GM18861 (cell line): ENCODE results near the gene CTNND2.

Source experiments
- ATAC-seq: cut with Tn5 transposase; IDR thresholded peaks from one replicate; pipeline ENCODE4 v1.9.1; 2021; ENCODE audit not compliant: unreplicated experiment

CTNND2 gene

DNA sequence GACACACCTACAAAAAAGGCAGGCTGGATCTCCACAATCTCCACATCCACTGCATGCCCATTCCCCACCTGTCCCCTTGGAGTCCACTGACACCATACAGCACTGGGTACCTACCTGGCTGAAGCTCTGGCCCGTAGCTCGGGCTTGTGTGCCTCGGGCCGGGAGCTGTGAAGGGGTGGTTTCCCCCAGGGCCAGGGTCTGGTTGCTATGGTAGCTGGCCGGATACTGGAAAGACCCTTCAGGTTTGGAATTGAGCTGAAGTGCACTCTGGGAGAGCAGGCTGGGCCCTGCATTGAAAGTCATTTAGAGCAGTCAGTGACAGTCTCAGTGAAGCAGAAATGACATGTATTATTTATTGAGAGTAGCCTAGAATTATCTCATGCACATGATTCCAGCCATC, 507.3 kb downstream of the CTNND2 start:
- no peak for ATAC-seq

GRCh38 chr5:11394933-11395332, 509.3 kb downstream of the CTNND2 start:
- no peak for ATAC-seq

DNA sequence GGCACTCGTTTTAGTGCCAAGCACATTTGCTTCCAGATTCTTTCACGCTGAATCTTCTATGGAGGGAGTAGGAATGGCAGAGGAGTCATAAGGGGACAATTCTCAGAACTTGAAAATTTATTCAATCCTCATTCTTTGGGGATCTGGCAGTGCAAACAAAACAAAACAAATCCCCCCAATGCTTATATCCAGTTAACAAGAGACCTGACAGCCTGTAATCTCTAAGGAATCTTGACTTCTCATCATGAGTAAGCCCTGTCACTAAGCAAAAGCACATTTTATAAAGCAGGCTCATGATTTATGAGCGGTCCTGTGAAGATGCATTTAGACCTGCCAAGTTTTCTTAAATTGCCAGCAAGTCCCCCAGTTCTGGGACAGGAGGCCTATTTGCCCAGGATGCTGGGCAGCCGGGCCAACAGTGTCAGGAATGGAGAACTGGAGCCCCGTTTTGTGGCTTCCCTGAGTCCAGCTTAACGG, 513.9 kb downstream of the CTNND2 start:
- no peak for ATAC-seq

DNA sequence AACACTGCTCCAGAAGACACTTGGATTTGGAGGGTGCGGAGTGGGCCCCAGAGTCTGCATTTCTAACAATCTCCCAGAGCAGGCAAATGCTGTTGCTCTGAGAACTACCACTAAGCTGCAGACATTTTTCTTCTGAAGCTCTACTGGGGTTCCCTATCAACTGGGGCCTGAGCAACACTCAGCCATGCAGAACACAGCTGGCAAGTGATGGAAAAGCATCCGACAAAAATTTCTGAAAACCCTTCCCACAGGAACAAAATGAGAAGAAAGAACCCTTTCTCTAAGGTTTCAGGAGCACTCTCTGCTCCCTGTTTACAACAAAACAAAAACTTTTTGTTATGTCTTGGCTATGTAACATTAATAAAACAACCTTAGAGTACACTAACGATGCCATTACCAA, 516.9 kb downstream of the CTNND2 start:
- ATAC-seq = no peak

DNA sequence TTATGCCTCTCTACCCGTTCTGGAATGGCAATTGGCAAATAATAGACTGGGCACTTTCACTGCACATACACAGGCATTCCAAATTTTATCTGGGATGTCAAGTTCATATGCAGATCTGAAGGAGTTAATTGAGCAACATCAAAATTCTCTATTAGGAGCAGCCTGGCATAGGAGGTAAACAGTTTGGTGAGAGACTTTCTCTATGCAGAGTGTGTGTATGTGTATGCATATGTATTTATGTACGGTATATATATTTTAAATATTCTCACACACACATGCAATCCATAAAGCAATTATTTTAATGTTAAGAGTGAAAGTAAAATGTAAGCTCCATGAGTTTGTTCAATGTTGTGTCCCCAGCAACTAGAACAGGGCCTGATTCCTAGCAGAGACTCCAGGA, 517.8 kb downstream of the CTNND2 start:
- ATAC-seq = no peak

DNA sequence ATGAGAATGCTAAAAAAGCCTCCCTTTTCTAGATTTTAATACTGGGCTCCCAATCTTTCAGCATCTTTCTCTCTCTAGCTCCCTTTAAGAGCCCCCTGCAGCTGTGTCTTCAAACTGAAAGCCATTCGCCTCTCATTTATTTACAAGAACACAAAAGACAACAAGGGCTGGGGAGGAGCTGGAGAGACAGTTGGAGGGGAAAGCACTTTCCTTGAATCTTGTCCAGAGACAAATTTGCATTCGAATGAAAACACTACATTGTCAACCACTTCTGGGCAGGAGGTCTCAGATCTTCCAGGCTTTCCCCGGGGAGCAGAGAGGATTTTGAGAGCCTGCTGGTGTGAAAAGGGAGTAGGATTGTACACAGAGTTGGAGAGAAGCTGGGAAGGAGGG, 518.3 kb downstream of the CTNND2 start:
- ATAC-seq = no peak

DNA sequence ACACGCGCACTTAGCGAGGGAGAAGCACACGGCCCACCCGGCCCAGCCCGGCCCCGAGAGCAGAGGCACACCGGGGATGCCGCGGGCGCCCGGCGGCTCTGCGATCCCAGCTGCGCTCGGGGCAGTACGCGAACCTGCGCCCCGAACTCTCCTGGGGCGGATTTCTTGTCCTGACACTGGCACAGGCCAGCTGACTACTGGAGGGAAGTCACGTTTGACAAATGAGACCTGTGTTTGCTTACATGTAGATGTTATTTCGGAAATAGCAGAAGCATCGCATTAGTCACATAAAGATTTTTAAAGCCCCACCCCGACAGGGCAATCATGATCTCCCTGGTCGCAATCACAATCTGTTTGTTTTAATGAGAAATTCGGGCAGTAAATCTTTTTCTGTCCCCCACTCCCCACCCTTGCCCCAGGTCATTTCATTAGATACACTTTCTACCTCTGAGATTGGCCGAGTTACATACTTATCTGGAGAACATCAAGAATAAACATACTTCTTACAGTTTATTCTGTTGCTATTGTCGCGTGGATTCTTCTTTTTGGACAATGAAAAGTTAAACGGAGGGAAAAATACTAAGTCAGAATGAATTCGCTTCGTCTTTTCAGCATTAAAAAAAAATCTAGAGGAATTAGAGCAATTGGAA, 518.9 kb downstream of the CTNND2 start:
- ATAC-seq = no peak

DNA sequence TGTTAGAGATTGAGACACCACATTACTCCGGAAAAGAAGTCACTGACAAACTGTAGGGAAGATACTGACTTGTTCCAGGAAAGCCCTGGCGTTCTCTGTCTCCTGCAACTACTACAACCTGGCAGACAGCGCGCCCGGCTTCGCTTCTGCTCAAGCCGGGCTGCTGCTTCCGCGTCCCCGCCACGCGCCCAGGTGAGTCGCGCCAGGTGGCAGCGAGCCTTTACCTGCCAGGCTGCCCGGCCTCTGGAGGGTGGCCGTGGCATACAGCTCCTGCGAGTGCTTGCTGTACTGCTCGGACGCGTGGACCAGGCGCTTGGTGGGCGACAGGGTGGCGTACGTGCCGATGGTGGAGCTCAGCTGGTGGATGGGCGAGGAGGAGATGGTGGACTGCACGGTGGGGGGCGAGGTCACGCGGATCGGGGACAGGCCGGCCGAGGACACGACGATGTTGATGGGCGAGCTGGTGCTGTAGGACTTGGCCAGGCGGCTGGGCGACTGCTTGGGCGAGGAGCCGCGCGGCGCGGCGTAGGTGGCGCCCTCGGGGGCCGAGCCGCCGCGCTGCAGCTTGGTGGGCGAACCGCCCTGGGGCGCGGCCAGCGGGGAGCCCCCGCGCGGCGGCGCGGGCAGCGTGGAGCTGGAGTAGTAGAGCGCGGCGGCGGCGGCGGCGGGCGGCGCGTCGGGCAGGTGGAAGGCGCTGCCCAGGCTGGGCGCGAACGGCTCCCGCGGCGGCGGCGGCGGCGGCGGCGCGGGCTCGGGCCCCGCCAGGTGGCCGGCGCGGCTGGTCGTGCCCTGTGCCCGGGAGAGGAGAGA, 519.6 kb downstream of the CTNND2 start:
- ATAC-seq = no peak

DNA sequence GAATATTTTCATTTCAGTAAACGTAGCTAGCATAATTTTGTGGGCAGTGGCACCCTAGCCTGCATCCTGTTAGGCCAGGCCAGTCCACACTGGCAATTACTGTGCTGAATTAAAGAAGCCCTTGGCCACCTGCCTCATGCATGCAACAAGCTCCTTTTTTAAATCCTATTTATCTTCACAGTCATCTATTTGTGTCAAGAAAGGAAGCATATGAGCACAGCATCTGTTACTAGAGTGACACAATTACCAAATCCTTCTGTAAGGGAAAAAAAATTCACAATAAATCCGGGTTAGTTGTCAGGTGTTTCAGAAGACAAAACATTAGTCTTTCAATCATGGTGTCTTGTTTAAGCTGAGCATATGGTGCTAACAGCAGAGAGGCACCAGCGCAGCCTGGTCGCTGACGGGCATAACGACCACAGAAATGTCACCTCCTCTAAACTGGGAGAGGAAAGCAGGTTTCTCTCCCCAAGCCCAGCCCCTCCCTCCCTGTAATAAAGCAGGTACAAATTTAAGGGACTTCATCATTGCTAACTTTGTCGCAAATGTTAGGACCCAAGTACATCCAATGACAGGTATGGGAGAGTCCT, 520.6 kb downstream of the CTNND2 start:
- no peak for ATAC-seq

DNA sequence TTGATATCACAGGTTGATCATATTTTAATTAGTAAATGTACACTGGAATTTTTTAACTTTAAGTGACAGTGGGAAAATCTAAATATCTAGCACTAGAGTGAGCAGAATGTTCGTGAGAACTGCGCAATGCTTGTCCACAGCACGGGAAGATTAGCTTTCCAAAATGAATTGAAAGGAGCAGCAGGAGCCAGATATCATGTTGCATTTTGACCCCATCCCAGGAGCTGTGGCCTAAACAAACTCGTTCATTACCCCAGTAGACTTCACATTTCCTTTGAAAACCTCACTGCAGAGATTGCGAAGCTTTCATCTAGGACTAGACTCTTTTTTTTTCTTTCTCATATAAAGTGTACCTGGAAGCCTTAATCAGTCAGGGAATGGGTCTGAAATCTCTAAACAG, 525.8 kb downstream of the CTNND2 start:
- ATAC-seq = no peak

- no peak for ATAC-seq
Observed at GRCh38 chr5:11377896-11378295, 526.4 kb downstream of the CTNND2 start.

- no peak for ATAC-seq
Observed at GRCh38 chr5:11372191-11372590, 532.1 kb downstream of the CTNND2 start.

DNA sequence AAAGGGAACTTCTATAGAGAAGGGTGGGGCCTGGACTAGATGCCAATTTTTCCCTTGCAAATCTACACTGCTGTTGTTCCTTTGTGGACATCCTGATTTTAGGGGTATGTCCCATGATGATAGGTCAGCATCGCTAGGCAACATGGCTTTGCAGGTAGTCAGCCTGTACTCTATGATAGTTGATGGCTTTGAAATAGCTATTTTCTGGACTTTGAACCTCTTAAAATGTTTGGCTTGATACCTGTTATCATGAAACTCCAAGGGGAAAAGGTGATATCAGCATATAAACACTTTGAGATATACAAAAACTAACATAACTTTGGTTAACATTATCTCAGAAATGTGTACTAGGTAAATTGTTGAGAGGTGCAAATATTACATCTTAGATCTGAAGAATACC, 533.2 kb downstream of the CTNND2 start:
- no peak for ATAC-seq

GRCh38 chr5:11364531-11364930, 539.7 kb downstream of the CTNND2 start:
- no peak for ATAC-seq

GRCh38 chr5:11363631-11364178, 540.5 kb downstream of the CTNND2 start:
- ATAC-seq = no peak

GRCh38 chr5:11361768-11362167, 542.5 kb downstream of the CTNND2 start:
- ATAC-seq = no peak

DNA sequence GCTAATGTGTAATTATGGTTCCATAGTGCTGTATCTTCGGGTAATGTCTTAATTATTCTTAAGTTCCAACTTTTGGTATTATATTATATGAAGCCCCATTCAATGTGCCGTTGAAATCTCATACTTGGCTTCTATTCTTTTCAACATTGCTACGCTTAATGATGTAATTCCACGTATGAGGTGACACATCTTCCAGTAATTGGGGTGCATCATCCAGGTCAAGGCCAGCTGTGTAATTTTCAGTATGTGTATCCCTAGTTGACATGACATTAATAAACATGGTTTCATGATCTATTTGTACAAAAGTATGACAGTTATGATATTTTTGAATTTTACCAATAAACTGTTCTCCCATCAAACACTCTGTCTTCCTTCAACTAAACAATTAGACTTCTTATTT, 546.3 kb downstream of the CTNND2 start:
- no peak for ATAC-seq

DNA sequence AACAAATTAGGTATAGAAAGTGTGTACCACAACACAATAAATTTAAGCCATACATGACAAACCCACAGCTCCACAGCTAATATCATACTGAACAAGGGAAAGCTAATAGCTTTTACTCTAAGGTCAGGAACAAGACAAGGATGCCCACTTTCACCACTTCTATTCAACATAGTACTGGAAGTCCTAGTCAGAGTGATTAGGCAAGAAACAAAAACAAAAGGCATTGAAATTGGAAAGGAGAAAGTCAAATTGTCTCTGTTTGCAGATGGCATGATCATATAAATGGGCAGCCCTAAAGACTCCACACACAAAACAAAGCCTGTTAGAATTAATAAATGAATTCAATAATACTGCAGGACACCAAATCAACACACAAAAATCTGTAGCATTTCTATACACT, 548.8 kb downstream of the CTNND2 start:
- no peak for ATAC-seq

DNA sequence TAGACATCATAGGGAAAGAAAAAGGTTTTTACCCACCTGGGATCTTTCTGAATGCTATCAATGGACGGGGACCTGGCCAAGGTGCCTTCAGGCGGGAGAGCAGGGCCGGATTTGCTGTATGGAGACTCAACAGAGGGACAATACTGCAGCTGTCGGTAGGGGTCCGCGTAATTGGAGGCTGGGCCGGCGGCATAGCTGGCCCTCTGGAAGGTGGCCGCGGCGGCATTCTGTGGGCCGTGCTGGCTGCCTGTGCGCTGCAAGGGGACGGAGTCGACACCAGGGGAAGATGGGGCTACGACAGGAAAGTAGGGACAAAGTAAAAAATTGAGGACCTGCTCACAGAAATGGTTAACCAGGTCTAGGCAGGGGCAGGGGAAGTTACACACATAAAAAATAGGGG, 557.9 kb downstream of the CTNND2 start:
- ATAC-seq = no peak

GRCh38 chr5:11335881-11336760, 568.1 kb downstream of the CTNND2 start:
- ATAC-seq = no peak

- ATAC-seq = no peak
Observed at GRCh38 chr5:11334404-11334803, 569.8 kb downstream of the CTNND2 start.
